ENCODE measurements around the gene PXYLP1.

Gene PXYLP1

DNA sequence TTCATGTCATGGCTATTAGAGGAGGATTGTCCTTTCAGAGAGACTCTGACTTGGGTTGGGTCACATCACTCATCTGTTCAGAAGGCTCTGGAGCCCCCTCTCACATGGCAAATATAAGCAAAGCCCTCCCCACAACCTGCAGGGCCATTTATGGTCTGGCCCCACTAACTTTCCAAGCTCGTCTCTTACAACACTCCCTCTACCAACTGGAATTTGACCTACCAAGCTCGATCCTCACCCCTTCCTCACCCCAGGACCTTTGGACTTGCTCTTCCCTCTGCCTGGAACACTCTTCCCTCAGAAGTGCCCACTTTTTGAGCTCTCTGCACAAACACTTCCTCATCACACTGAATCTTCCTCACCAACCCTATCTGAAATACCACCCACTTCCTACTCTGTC is 14.2 kb upstream of the PXYLP1 start:
- Mint-ChIP-seq H3K36me3 (ENCODE audit: low read depth) (peaks cover 1% of the 10 kb centered on the region), H3K27ac (no peak overlapping the region), H3K9me3 (no peaks in the 10 kb centered on the region), H3K4me3 (no peak overlapping the region), H3K27me3 (ENCODE audit: low read depth) (peaks cover 26% of the 10 kb centered on the region), H3K4me1 (ENCODE audit: low read depth) (no peaks in the 10 kb centered on the region)

DNA sequence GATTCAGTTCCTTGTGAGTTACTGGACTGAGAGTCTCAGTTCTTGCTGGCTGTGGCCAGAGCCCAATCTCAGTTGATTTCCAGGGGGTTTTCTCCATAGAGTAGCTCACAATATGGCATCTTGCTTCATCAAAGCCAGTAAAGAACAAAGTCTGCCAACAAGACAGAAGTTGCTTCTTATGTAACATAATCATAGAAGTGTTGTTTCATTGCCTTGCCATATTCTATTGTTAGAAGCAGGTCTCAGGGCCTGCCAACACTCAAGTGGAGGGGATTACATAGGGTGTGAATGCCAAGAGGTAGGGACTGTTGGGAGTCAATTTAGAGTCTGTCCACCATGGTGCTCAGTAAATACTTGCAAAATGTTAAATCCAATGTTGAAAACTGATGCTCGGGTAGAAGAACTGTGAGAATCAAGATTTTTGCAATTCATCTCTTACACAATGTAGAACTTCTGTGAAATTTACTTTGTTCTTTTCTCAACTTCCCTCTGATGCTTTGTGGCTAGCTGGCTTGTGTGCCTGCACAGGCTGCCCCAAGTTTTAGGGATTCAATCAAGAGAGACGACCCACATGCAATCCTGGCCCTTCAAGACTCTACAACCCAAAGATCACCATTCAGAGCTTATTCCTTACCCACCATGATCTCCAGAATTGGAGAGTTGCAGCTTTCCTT is 13.3 kb upstream of the PXYLP1 start:
- Mint-ChIP-seq H3K4me3 (no peak overlapping the region), H3K4me1 (ENCODE audit: low read depth) (no peaks in the 10 kb centered on the region), H3K27me3 (ENCODE audit: low read depth) (peaks cover 28% of the 10 kb centered on the region), H3K9me3 (peaks cover 3% of the 10 kb centered on the region), H3K27ac (no peak overlapping the region), H3K36me3 (ENCODE audit: low read depth) (peaks cover 1% of the 10 kb centered on the region)

DNA sequence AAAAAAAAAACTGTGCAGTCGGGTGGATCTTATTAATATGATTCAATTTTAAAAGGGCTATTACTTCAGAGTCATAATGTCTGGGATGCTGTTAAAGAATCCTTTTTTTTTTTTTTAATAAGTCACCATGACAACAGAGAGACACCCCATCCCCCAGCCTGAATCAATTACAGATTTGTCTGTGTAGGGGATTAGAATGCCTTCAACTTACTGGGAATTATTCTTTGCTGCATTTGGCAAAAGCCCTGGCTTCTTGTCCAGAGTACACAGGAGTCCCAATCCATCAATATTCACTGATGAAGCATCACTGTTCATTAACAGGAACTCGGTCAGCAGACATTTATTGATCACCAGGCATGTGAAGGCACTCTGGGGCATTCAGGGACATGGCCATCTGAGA is 12.7 kb upstream of the PXYLP1 start:
- no peak overlapping the region for H3K27ac Mint-ChIP-seq
- no peaks in the 10 kb centered on the region for H3K4me1 Mint-ChIP-seq (ENCODE audit: low read depth)
- peaks cover 34% of the 10 kb centered on the region for H3K27me3 Mint-ChIP-seq (ENCODE audit: low read depth)
- H3K4me3 Mint-ChIP-seq = no peak overlapping the region
- H3K36me3 Mint-ChIP-seq (ENCODE audit: low read depth) = peaks cover 7% of the 10 kb centered on the region
- H3K9me3 Mint-ChIP-seq = peaks cover 9% of the 10 kb centered on the region

DNA sequence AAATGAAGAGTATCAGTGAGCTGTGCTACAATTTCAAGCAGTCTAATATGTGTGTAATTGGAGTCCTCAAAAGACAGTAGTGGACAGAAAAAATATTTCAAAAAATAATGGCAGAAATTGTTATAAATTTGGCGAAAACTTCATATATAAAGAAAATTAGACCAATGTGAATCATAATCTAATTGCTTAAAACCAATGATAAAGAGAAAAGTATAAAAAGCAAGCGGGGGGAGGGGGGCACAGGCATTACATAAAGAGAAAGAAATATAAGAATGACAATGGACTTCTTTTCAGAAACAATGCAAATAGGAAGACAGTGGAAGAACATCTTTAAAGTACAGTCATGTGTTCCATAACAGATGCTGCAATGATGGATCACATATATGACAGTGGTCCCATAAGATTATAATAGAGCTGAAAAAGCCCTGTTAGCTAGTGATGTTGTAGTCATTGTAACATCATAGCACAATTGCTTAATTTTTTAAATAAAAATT is 7.9 kb upstream of the PXYLP1 start:
- H3K4me1 Mint-ChIP-seq (ENCODE audit: low read depth) = peaks cover 4% of the 10 kb centered on the region
- no peak overlapping the region for H3K4me3 Mint-ChIP-seq
- peaks cover 38% of the 10 kb centered on the region for H3K27me3 Mint-ChIP-seq (ENCODE audit: low read depth)
- H3K27ac Mint-ChIP-seq = no peak overlapping the region
- peaks cover 5% of the 10 kb centered on the region for H3K36me3 Mint-ChIP-seq (ENCODE audit: low read depth)
- H3K9me3 Mint-ChIP-seq = peaks cover 27% of the 10 kb centered on the region

GRCh38 chr3:141225939-141226338 is 5.7 kb upstream of the PXYLP1 start:
- Mint-ChIP-seq H3K27me3 (ENCODE audit: low read depth) (peaks cover 37% of the 10 kb centered on the region), H3K9me3 (peaks cover 27% of the 10 kb centered on the region), H3K4me3 (no peak overlapping the region), H3K4me1 (ENCODE audit: low read depth) (peaks cover 24% of the 10 kb centered on the region), H3K36me3 (ENCODE audit: low read depth) (peaks cover 7% of the 10 kb centered on the region), H3K27ac (no peak overlapping the region)

DNA sequence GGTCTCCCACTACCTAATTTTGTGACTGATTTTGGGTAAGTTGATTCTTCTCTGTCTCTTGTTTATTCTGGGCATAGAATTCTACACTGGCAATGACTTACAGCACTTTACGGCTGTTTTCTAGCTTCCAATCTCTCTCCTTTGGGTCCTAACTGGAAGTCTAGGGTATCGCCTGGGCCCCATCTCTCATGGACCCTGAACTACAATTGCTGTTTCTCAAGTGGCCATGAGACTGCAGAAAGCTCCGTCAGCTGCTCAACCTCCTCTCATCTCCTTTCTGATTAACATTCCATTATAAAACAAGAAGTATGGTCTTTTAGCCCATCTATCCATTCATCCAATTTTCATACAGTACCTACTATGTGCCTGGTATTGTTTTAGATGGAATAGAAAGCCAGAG is 4.4 kb upstream of the PXYLP1 start:
- Mint-ChIP-seq H3K27ac (no peak overlapping the region), H3K4me1 (ENCODE audit: low read depth) (peaks cover 25% of the 10 kb centered on the region), H3K27me3 (ENCODE audit: low read depth) (peaks cover 37% of the 10 kb centered on the region), H3K4me3 (no peak overlapping the region), H3K9me3 (peaks cover 27% of the 10 kb centered on the region), H3K36me3 (ENCODE audit: low read depth) (peaks cover 7% of the 10 kb centered on the region)

- peaks cover 10% of the 10 kb centered on the region for H3K36me3 Mint-ChIP-seq (ENCODE audit: low read depth)
- H3K4me3 Mint-ChIP-seq = no peak overlapping the region
- H3K9me3 Mint-ChIP-seq = peaks cover 27% of the 10 kb centered on the region
- peaks cover 29% of the 10 kb centered on the region for H3K4me1 Mint-ChIP-seq (ENCODE audit: low read depth)
- peaks cover 40% of the 10 kb centered on the region for H3K27me3 Mint-ChIP-seq (ENCODE audit: low read depth)
- H3K27ac Mint-ChIP-seq = no peak overlapping the region
Observed at GRCh38 chr3:141227752-141228151, 3.9 kb upstream of the PXYLP1 start.

DNA sequence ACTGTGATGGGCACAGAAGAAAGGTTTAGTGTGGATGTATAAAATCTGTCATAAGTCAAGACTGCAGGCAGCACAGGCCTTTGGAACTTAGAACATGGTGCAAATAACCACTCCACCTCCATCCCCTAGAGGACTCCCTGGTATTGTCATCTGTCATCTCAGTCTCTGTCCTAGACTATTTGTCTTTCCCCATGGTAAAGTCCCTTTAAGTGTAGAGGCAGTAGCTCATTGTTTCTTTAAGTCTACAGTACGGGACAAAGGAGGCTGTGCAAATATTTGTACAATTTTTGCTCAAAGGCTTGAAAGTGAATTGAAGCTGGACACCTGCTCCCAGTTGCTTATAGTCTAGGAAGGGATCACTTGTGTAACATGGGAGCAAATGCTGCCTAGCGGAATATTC is 3.2 kb upstream of the PXYLP1 start:
- peaks cover 10% of the 10 kb centered on the region for H3K36me3 Mint-ChIP-seq (ENCODE audit: low read depth)
- H3K27me3 Mint-ChIP-seq (ENCODE audit: low read depth) = peaks cover 36% of the 10 kb centered on the region
- no peak overlapping the region for H3K4me3 Mint-ChIP-seq
- peaks cover 32% of the 10 kb centered on the region for H3K4me1 Mint-ChIP-seq (ENCODE audit: low read depth)
- H3K9me3 Mint-ChIP-seq = peaks cover 24% of the 10 kb centered on the region
- no peak overlapping the region for H3K27ac Mint-ChIP-seq

GRCh38 chr3:141229132-141229531 is 2.5 kb upstream of the PXYLP1 start:
- Mint-ChIP-seq H3K27me3 (ENCODE audit: low read depth) (peaks cover 32% of the 10 kb centered on the region), H3K9me3 (peaks cover 16% of the 10 kb centered on the region), H3K4me1 (ENCODE audit: low read depth) (peaks cover 36% of the 10 kb centered on the region), H3K27ac (peak overlapping the region; percentile 38), H3K36me3 (ENCODE audit: low read depth) (peaks cover 5% of the 10 kb centered on the region), H3K4me3 (peak overlapping the region; percentile 11)

DNA sequence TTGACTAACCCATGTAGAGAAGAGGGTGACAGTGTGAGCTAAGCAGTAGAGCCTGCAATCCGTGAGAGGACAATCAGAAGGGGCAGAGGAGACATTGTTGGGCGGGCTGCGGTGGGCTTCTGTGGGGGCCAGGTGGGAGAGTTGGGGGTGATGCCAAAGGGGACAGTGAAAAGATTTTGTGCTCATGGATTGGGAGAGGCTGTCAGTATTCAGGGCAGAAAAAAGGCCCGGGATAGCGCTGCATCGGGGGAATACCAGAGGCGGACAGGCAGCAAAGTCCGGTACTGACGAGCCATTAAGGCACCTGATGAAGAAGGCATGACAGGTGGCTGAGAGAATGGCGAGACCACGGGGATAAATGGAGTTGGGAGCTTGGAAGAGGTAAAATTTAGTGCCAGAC is 1.3 kb upstream of the PXYLP1 start:
- peaks cover 11% of the 10 kb centered on the region for H3K36me3 Mint-ChIP-seq (ENCODE audit: low read depth)
- H3K4me3 Mint-ChIP-seq = peak overlapping the region; percentile 88
- H3K4me1 Mint-ChIP-seq (ENCODE audit: low read depth) = peaks cover 47% of the 10 kb centered on the region
- peak overlapping the region; percentile 98 for H3K27ac Mint-ChIP-seq
- H3K9me3 Mint-ChIP-seq = peaks cover 6% of the 10 kb centered on the region
- H3K27me3 Mint-ChIP-seq (ENCODE audit: low read depth) = peaks cover 22% of the 10 kb centered on the region

DNA sequence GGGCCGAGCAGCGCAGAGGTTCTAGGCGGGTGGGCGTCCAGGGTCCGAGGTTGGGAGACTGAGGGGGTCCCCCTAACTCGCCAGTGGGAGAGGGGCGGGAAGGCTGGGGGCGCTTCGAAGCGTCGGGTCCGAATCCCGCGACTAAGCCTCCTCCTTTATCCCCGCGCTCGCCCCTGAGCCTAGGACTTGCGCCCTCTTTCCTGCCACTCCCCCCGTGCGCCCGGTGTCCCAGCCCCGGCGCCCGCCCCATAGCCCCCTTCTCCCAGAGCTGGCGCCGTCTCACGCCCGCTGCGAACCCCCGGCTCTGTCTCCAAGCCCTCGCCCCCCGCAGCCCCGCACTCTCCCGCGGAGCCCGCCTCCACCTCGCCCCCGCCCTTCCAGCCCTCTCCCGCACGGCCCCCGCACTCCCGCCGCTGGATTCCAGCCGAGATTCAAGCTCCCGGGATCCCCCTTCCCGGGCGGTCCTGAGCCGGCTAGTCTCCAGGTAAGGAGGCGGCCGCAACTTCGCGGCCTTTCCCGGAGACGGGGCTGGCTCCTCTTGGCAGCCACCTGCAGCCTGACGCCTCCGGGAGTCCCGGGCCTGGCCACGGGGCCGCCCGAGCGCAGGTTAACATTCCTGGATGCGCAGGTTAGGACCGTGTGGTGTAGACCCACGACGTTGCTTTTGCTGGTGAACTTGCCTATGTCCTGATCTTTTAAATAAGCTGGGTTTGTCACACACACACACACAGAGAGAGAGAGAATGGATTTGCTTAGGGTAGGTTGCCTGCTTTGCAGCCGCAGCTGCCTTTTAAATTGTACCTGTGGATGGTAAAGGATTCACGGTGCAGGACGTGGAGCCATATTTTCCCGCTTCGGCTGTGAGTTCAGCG is 563 bp downstream of the PXYLP1 start:
- Mint-ChIP-seq H3K27me3 (ENCODE audit: low read depth) (peaks cover 9% of the 10 kb centered on the region), H3K4me1 (ENCODE audit: low read depth) (peaks cover 53% of the 10 kb centered on the region)

GRCh38 chr3:141233457-141234161 is 2.0 kb downstream of the PXYLP1 start:
- no peak overlapping the region for H3K27ac Mint-ChIP-seq
- peaks cover 64% of the 10 kb centered on the region for H3K4me1 Mint-ChIP-seq (ENCODE audit: low read depth)
- H3K36me3 Mint-ChIP-seq (ENCODE audit: low read depth) = peaks cover 21% of the 10 kb centered on the region
- peak overlapping the region; percentile 45 for H3K4me3 Mint-ChIP-seq
- H3K9me3 Mint-ChIP-seq = no peaks in the 10 kb centered on the region
- H3K27me3 Mint-ChIP-seq (ENCODE audit: low read depth) = peaks cover 3% of the 10 kb centered on the region

More for the DNA sequence above, 563 bp downstream of the PXYLP1 start:
- H3K4me3 Mint-ChIP-seq = peak overlapping the region; percentile 74
- peaks cover 17% of the 10 kb centered on the region for H3K36me3 Mint-ChIP-seq (ENCODE audit: low read depth)
- H3K27ac Mint-ChIP-seq = peak overlapping the region; percentile 43
- no peaks in the 10 kb centered on the region for H3K9me3 Mint-ChIP-seq

DNA sequence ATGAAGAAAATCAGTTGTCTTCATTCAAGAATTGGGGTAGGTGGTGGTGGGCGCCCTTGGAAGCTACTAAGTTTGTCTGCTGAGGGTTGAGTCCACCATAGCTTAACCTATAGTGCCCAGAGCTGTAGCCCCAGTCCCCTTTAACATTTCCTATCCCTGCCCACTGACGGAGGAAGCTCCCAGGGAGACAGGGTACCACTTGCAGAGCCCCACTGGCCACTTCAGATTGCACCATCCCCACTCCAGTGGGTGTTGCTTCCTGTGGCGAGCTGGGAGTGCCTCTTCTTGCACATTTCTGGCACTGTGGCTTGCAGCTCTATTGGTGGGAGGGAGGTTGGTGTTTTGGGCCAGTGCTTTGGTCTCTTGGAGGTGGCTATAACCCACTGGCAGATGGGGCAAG is 2.7 kb downstream of the PXYLP1 start:
- Mint-ChIP-seq H3K36me3 (ENCODE audit: low read depth) (peaks cover 24% of the 10 kb centered on the region), H3K4me3 (peak overlapping the region; percentile 45), H3K9me3 (no peaks in the 10 kb centered on the region), H3K27ac (no peak overlapping the region), H3K27me3 (ENCODE audit: low read depth) (peaks cover 3% of the 10 kb centered on the region), H3K4me1 (ENCODE audit: low read depth) (peaks cover 63% of the 10 kb centered on the region)

GRCh38 chr3:141235661-141236171 is 4.1 kb downstream of the PXYLP1 start:
- H3K27ac Mint-ChIP-seq = no peak overlapping the region
- no peaks in the 10 kb centered on the region for H3K9me3 Mint-ChIP-seq
- H3K4me3 Mint-ChIP-seq = no peak overlapping the region
- H3K27me3 Mint-ChIP-seq (ENCODE audit: low read depth) = peaks cover 3% of the 10 kb centered on the region
- H3K36me3 Mint-ChIP-seq (ENCODE audit: low read depth) = peaks cover 25% of the 10 kb centered on the region
- peaks cover 58% of the 10 kb centered on the region for H3K4me1 Mint-ChIP-seq (ENCODE audit: low read depth)
